GM21381 (cell line): Measurements from ENCODE around the gene KNDC1.

Experiments
- ATAC-seq: cut with Tn5 transposase; IDR thresholded peaks from one replicate; pipeline ENCODE4 v1.9.1; 2021; ENCODE audit warnings: mild to moderate bottlenecking, moderate library complexity; ENCODE audit not compliant: unreplicated experiment

Gene KNDC1

GRCh38 chr10:133187906-133188681 lies 28.1 kb downstream of the KNDC1 start:
- ATAC-seq = no peak

- no peak for ATAC-seq
Observed at GRCh38 chr10:133189256-133189655, 29.2 kb downstream of the KNDC1 start.

- no peak for ATAC-seq
Observed at GRCh38 chr10:133189726-133190125, 29.7 kb downstream of the KNDC1 start.

GRCh38 chr10:133190225-133190624 lies 30.2 kb downstream of the KNDC1 start:
- ATAC-seq = no peak

- no peak for ATAC-seq
Observed at GRCh38 chr10:133191651-133192050, 31.6 kb downstream of the KNDC1 start.

- ATAC-seq = no peak
Observed at GRCh38 chr10:133194151-133194550, 34.1 kb downstream of the KNDC1 start.

GRCh38 chr10:133195096-133195495 lies 35.1 kb downstream of the KNDC1 start:
- no peak for ATAC-seq

GRCh38 chr10:133195611-133196010 lies 35.6 kb downstream of the KNDC1 start:
- ATAC-seq = no peak

GRCh38 chr10:133196221-133196915 lies 36.3 kb downstream of the KNDC1 start:
- no peak for ATAC-seq

- no peak for ATAC-seq
Observed at GRCh38 chr10:133196936-133197758, 37.1 kb downstream of the KNDC1 start.

GRCh38 chr10:133197786-133198185 lies 37.8 kb downstream of the KNDC1 start:
- ATAC-seq = no peak

GRCh38 chr10:133198206-133198605 lies 38.2 kb downstream of the KNDC1 start:
- ATAC-seq = no peak

- ATAC-seq = no peak
Observed at GRCh38 chr10:133198621-133199487, 38.8 kb downstream of the KNDC1 start.

GRCh38 chr10:133199488-133199885 lies 39.5 kb downstream of the KNDC1 start:
- no peak for ATAC-seq

- no peak for ATAC-seq
Observed at GRCh38 chr10:133199992-133200611, 40.1 kb downstream of the KNDC1 start.

GRCh38 chr10:133200621-133201031 lies 40.6 kb downstream of the KNDC1 start:
- ATAC-seq = no peak

- no peak for ATAC-seq
Observed at GRCh38 chr10:133201151-133201947, 41.3 kb downstream of the KNDC1 start.

- ATAC-seq = no peak
Observed at GRCh38 chr10:133201948-133202725, 42.1 kb downstream of the KNDC1 start.
